AG04449 (cell line): ENCODE measurements around the gene COL6A3.
A peak's percentile ranks its signal among the peaks of the same experiment; 100 is the strongest.
"Not testable (repeated sequence)": the region's sequence is repeated elsewhere in the genome, so short reads cannot be mapped to it uniquely, and the experiment has no call there.

ENCODE experiments used
- CTCF ChIA-PET: fragments of 350-600 bp; formaldehyde crosslinking; extraction: SDS; loops from one replicate; lab custom pipeline; 2021; ENCODE audit warnings: antibody characterized with exemption; lab: Yijun Ruan, JAX
- POLR2A ChIA-PET: fragments of 400-600, 350-600 bp; formaldehyde crosslinking; extraction: SDS; loops from one replicate; lab custom pipeline; 2020; ENCODE audit warnings: antibody characterized with exemption, inconsistent platforms; lab: Yijun Ruan, JAX
- DNase-seq: peaks from one replicate; pipeline ENCODE4 v3.0.0-alpha.2; 2010; ENCODE audit warnings: low read depth, low spot score
- H3K4me3 ChIP-seq: 2 replicates; pipeline ENCODE4 v1.5.1; 2011; ENCODE audit warnings: low read depth, mild to moderate bottlenecking, control low read depth, low read length
- TF ChIP-seq, protein P1 (sequence below): IDR thresholded peaks from one replicate; pipeline ENCODE4 v1.5.1; 2011; ENCODE audit warnings: mild to moderate bottlenecking, moderate library complexity, low read length, control low read depth, inconsistent platforms; ENCODE audit not compliant: insufficient read depth; ENCODE audit errors: missing control alignments

Gene COL6A3

DNA sequence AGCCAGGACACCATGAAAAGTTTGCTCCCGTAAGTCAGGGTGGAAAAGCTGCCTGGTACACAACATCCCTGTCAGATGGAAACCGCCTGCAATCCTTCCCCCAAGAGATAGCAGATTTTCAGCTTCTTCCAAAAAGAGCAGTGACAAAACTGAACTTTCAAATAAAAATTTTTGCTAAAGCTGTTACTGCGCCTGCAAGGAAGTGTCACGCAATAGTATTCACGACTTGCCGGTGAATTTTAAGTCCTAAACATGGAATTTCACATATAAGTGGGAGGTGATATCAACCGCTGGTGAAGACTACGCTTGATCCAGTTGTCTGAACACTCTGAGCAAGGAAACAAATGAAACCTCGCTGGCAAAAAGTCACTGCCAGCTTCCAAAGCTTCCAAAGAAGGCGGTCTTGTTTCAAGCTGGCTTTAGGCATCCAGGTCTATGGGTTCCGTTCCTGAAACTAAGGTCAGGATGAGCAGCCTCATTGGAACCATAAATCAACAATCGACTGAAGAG lies 2.8 kb downstream of the COL6A3 start:
- peak overlapping the region; percentile 95 for H3K4me3 ChIP-seq

DNA sequence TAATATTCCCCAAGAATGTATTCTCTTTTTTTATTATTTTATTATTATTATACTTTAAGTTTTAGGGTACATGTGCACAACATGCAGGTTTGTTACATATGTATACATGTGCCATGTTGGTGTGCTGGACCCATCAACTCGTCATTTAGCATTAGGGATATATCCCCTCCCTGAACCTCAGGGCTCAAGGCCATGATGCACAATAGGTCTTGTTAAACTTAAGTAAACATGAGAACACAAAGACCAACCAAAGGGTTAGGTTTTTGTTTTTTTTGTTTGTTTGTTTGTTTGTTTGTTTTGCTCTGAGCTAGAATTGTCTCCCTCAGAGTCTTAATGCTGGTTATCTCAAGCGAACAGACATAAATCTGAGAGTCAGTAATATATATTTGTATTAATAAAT lies 4.7 kb downstream of the COL6A3 start:
- ChIA-PET CTCF (interaction anchor here (0.6 to 7.2 kb wide), 30 partner anchors 8 to 377 kb away, joined by 3 to 73 read pairs (median 6); no protein-coding TSS in a partner anchor), POLR2A (interaction anchor here (0.8 to 5.8 kb wide), 2 partner anchors 22 to 119 kb away, joined by 4 to 76 read pairs; no protein-coding TSS in a partner anchor)
- not testable (repeated sequence) for DNase-seq
- H3K4me3 ChIP-seq = peak overlapping the region; percentile 22

More for the DNA sequence above, 2.8 kb downstream of the COL6A3 start:
- TF ChIP-seq, protein P1, sequence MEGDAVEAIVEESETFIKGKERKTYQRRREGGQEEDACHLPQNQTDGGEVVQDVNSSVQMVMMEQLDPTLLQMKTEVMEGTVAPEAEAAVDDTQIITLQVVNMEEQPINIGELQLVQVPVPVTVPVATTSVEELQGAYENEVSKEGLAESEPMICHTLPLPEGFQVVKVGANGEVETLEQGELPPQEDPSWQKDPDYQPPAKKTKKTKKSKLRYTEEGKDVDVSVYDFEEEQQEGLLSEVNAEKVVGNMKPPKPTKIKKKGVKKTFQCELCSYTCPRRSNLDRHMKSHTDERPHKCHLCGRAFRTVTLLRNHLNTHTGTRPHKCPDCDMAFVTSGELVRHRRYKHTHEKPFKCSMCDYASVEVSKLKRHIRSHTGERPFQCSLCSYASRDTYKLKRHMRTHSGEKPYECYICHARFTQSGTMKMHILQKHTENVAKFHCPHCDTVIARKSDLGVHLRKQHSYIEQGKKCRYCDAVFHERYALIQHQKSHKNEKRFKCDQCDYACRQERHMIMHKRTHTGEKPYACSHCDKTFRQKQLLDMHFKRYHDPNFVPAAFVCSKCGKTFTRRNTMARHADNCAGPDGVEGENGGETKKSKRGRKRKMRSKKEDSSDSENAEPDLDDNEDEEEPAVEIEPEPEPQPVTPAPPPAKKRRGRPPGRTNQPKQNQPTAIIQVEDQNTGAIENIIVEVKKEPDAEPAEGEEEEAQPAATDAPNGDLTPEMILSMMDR = no peak
- ChIA-PET POLR2A (interaction anchor here (0.7 to 5.8 kb wide), 9 partner anchors 9 to 129 kb away, joined by 3 to 76 read pairs (median 5); no protein-coding TSS in a partner anchor), CTCF (interaction anchor here (0.8 to 7.2 kb wide), 37 partner anchors 9 to 318 kb away, joined by 3 to 73 read pairs (median 6); no protein-coding TSS in a partner anchor)
- no peak for DNase-seq

DNA sequence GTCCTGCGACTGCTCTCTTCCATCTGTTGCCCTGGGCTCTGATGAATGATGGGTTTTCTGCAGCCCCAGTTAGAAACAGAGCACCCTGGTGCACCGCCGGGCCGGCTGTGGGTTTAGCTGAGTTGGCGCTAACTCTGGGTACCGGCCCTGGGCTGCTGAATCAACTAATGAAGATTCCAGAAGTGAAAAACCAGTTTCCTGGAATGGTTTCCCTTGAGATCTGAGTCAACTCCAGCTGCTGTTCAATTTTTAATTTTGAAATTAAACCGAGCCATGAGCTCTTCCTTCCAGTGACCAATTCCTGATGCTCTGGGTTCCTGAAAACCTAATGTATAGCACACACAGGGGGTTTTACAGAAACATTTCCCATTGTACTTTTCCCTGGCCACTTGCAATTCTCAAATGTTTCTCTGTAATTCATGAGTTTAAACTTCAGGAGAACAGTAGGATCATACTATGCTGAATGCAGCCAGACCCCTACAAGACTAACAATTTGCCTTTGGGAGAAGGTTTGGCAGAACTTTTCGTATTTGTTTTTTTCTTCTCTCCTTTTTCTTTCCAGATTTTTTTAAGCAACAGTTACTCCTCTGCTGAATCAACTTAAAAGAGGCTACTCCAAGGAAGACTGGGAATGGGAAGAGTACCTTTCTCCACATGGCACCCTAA lies 5.5 kb downstream of the COL6A3 start:
- ChIA-PET POLR2A (interaction anchor here (0.5 to 0.8 kb wide), 4 partner anchors 26 to 322 kb away, joined by 3 to 4 read pairs (median 3); no protein-coding TSS in a partner anchor), CTCF (interaction anchor here (1.4 to 7.2 kb wide), 13 partner anchors 12 to 313 kb away, joined by 3 to 50 read pairs (median 16); no protein-coding TSS in a partner anchor)
- DNase-seq = no peak
- TF ChIP-seq, protein P1 = no peak
- H3K4me3 ChIP-seq = peak overlapping the region; percentile 44

DNA sequence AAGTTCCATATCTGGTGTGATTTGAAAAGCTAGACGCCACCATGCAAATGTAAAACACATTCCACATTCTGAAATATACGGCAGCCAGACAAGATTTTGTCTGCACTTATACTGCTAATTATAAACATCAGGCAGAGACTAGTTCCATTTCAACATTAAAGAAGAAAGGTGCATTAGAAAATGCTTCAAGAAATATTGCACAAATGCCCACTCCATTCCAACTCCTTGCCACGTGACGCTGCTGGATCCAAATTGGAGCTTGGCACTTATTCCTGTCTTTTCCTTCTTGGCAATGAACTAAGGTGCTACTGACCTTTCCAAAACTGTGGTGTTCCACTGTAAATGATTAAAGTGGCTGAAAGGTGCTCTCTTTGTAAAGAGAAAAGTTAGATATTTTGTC lies 6.3 kb downstream of the COL6A3 start:
- ChIA-PET POLR2A (no interaction called here), CTCF (interaction anchor here (1.7 to 7.2 kb wide), 6 partner anchors 13 to 287 kb away, joined by 8 to 50 read pairs (median 27); no protein-coding TSS in a partner anchor)
- TF ChIP-seq, protein P1 = no peak
- no peak for DNase-seq
- H3K4me3 ChIP-seq = no peak overlapping the region; the same call in 1 of the 2 replicates

DNA sequence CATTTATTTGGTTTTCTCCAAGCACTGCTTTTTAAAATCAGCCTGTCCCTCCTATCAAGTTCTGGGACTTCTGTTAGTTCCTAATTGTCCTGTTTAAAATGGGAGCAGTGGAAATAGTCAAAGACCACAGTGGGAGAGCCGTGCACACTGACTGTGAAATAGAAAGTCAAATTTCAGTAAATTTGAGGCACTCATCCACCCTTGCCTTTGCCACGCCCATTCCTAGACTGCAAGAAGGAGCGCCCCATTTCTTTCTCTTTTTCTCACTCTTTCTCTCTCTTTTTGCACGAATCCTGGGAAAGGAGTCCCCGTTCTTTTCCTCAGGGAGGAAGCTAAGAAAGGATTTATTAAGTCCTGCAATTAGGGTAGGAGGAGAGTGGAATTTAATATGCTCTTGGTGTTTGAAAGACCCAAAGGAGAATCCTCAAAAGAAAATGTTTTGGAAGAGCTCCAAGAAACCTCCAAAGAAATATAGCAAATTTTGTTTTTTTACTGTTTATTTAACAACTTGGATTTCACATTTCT lies 7.5 kb downstream of the COL6A3 start:
- CTCF ChIA-PET = interaction anchor here (0.8 to 7.2 kb wide), 8 partner anchors 14 to 252 kb away, joined by 3 to 50 read pairs (median 8); no protein-coding TSS in a partner anchor
- DNase-seq = no peak
- no peak overlapping the region for H3K4me3 ChIP-seq
- POLR2A ChIA-PET = interaction anchor here (0.7 to 2.2 kb wide), 2 partner anchors 7 to 59 kb away, joined by 3 to 9 read pairs; partner anchors contain the start of gene COL6A3
- TF ChIP-seq, protein P1 = no peak

DNA sequence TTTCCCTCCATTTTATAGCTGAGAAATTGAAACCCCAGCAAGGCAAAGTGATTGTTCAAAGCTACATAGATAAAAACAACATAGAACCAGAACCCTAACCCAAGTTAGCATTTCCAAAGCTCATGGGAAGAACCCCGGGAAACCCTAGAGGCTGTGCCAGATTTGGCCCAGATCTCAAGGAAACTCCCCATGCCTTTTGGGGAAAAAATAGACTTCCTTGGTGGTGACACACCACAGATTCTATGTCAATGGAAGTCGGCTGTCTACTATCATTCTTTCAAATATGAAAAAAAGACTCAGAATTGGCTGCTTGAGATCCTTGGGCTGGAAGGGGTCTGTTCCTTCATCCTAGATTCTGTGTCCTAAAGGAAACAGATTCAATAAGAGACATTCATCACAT lies 8.4 kb downstream of the COL6A3 start:
- H3K4me3 ChIP-seq = no peak overlapping the region
- TF ChIP-seq, protein P1 = no peak
- POLR2A ChIA-PET = interaction anchor here (2.2 kb wide), 1 partner anchor 8 kb away, joined by 9 read pairs; the partner anchor contains the start of gene COL6A3
- CTCF ChIA-PET = interaction anchor here (0.8 to 4.3 kb wide), 8 partner anchors 13 to 283 kb away, joined by 3 to 26 read pairs (median 6); no protein-coding TSS in a partner anchor
- no peak for DNase-seq
